ENCODE data around the gene H6PD.

Gene H6PD

GRCh38 chr1:9204156-9204720 lies 30.3 kb upstream of the H6PD start:
- DNase-seq (ENCODE audit: low read depth in 1 of 2, low spot score in 1 of 2): no peak

GRCh38 chr1:9207086-9207485 lies 27.5 kb upstream of the H6PD start:
- no peak for DNase-seq (ENCODE audit: low read depth in 1 of 2, low spot score in 1 of 2)

GRCh38 chr1:9207715-9208114 lies 26.9 kb upstream of the H6PD start:
- no peak for DNase-seq (ENCODE audit: low read depth in 1 of 2, low spot score in 1 of 2)

GRCh38 chr1:9211291-9211811 lies 23.2 kb upstream of the H6PD start:
- no peak for DNase-seq (ENCODE audit: low read depth in 1 of 2, low spot score in 1 of 2)

GRCh38 chr1:9212735-9213134 lies 21.8 kb upstream of the H6PD start:
- no peak for DNase-seq (ENCODE audit: low read depth in 1 of 2, low spot score in 1 of 2)

- DNase-seq (ENCODE audit: low read depth in 1 of 2, low spot score in 1 of 2): no peak
Observed at GRCh38 chr1:9213956-9214355, 20.6 kb upstream of the H6PD start.

- no peak for DNase-seq (ENCODE audit: low read depth in 1 of 2, low spot score in 1 of 2)
Observed at GRCh38 chr1:9218917-9219316, 15.7 kb upstream of the H6PD start.

- DNase-seq (ENCODE audit: low read depth in 1 of 2, low spot score in 1 of 2): no peak
Observed at GRCh38 chr1:9222846-9223625, 11.5 kb upstream of the H6PD start.

- no peak for DNase-seq (ENCODE audit: low read depth in 1 of 2, low spot score in 1 of 2)
Observed at GRCh38 chr1:9224664-9225410, 9.7 kb upstream of the H6PD start.

GRCh38 chr1:9225411-9225785 lies 9.2 kb upstream of the H6PD start:
- DNase-seq (ENCODE audit: low read depth in 1 of 2, low spot score in 1 of 2): no peak

- DNase-seq (ENCODE audit: low read depth in 1 of 2, low spot score in 1 of 2): no peak
Observed at GRCh38 chr1:9228609-9229008, 6.0 kb upstream of the H6PD start.

GRCh38 chr1:9229549-9229948 lies 5.0 kb upstream of the H6PD start:
- DNase-seq (ENCODE audit: low read depth in 1 of 2, low spot score in 1 of 2): no peak

GRCh38 chr1:9230869-9231533 lies 3.6 kb upstream of the H6PD start:
- no peak for DNase-seq (ENCODE audit: low read depth in 1 of 2, low spot score in 1 of 2)

- no peak for DNase-seq (ENCODE audit: low read depth in 1 of 2, low spot score in 1 of 2)
Observed at GRCh38 chr1:9231648-9232332, 2.8 kb upstream of the H6PD start.

GRCh38 chr1:9233241-9233941 lies 1.2 kb upstream of the H6PD start:
- DNase-seq (ENCODE audit: low read depth in 1 of 2, low spot score in 1 of 2): no peak

GRCh38 chr1:9233942-9234222 lies 692 bp upstream of the H6PD start:
- DNase-seq (ENCODE audit: low read depth in 1 of 2, low spot score in 1 of 2): no peak

- no peak for DNase-seq (ENCODE audit: low read depth in 1 of 2, low spot score in 1 of 2)
Observed at GRCh38 chr1:9235096-9235459, 504 bp downstream of the H6PD start.

GRCh38 chr1:9235560-9235959 lies 986 bp downstream of the H6PD start:
- DNase-seq (ENCODE audit: low read depth in 1 of 2, low spot score in 1 of 2): no peak

GRCh38 chr1:9238134-9238533 lies 3.6 kb downstream of the H6PD start:
- no peak for DNase-seq (ENCODE audit: low read depth in 1 of 2, low spot score in 1 of 2)

GRCh38 chr1:9238550-9238949 lies 4.0 kb downstream of the H6PD start:
- DNase-seq (ENCODE audit: low read depth in 1 of 2, low spot score in 1 of 2): no peak

All from stimulated activated CD4-positive, alpha-beta T cell treated with anti-CD3 and anti-CD28 coated beads, Interleukin-15, amount 100 ng/mL, for 1 hour (primary cell).